Measurements from ENCODE around the gene DOCK9.

DOCK9 gene

DNA sequence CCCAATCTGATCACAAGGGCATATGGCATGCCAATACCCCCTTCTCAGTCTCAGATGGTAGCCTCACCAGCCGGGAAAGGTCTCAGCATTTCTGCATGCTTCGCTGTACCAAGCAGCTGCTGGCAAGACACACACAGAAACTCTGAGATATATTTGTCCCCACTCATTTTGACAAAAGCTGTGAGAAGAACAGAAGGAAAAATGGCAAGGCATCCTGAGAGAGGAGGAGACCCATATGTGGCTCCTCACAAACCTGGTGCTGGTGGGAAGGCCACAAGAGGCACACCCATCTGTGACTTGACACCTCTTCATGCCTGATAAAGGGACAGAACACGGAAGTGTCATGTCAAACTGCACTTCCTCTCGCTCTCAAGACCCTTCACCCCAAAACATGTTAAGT lies 36.7 kb upstream of the DOCK9 start:
- no peak for DNase-seq (ENCODE audit: low read depth)
- no peak overlapping the region for H3K4me3 ChIP-seq (ENCODE audit: low read depth, low read length)
- TF ChIP-seq, protein P1, sequence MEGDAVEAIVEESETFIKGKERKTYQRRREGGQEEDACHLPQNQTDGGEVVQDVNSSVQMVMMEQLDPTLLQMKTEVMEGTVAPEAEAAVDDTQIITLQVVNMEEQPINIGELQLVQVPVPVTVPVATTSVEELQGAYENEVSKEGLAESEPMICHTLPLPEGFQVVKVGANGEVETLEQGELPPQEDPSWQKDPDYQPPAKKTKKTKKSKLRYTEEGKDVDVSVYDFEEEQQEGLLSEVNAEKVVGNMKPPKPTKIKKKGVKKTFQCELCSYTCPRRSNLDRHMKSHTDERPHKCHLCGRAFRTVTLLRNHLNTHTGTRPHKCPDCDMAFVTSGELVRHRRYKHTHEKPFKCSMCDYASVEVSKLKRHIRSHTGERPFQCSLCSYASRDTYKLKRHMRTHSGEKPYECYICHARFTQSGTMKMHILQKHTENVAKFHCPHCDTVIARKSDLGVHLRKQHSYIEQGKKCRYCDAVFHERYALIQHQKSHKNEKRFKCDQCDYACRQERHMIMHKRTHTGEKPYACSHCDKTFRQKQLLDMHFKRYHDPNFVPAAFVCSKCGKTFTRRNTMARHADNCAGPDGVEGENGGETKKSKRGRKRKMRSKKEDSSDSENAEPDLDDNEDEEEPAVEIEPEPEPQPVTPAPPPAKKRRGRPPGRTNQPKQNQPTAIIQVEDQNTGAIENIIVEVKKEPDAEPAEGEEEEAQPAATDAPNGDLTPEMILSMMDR (IDR thresholded peaks at IDR 0.05; ENCODE audit: low read depth, low read length, missing control alignments): no peak

DNA sequence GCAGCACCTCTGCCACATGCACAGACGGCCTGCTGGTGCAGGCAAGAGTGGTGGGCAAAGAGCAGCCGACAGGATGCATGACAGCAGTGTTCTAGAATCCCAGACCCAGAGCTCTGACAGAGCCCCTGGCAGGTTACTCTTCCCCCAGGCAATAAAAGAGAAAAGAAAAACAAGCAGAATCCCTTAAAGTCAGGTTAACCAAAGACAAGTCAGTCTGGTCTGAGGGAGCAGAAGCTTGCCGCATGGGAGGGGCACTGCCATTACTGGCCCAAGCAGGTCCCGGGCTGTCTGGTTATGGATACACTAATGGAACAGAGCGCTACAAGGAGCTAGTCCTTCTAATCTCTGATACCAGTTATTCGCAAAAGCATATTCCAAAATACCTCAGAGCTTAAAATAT lies 36.1 kb upstream of the DOCK9 start:
- DNase-seq (ENCODE audit: low read depth): no peak
- TF ChIP-seq, protein P1 (IDR thresholded peaks at IDR 0.05; ENCODE audit: low read depth, low read length, missing control alignments): no peak
- no peak overlapping the region for H3K4me3 ChIP-seq (ENCODE audit: low read depth, low read length)

DNA sequence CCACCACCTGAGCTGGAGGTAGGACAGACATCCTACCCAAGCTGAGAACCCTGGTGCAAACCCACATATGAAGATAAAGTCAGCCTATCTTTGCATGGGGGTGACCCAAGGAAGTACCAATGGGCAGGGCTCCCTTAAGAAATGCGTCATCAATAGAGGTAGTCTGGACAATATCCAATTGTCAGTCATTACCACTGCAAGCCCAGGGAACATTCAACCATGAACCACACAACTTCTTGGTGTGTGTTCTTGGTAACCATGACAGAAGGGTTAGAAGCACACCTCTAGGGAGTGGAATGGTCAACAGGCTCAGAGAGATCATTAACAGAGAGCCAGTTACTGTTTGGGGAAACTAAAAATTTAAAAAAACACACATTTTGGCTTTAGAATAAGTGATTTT lies 34.7 kb upstream of the DOCK9 start:
- H3K4me3 ChIP-seq (ENCODE audit: low read depth, low read length): no peak overlapping the region
- no peak for DNase-seq (ENCODE audit: low read depth)
- TF ChIP-seq, protein P1 (IDR thresholded peaks at IDR 0.05; ENCODE audit: low read depth, low read length, missing control alignments): no peak

- TF ChIP-seq, protein P1 (IDR thresholded peaks at IDR 0.05; ENCODE audit: low read depth, low read length, missing control alignments): no peak
- H3K4me3 ChIP-seq (ENCODE audit: low read depth, low read length): no peak overlapping the region
- no peak for DNase-seq (ENCODE audit: low read depth)
These were observed 32.2 kb upstream of the DOCK9 start for GRCh38 chr13:99009987-99010551.

GRCh38 chr13:99008577-99008976 lies 30.7 kb upstream of the DOCK9 start:
- TF ChIP-seq, protein P1 (IDR thresholded peaks at IDR 0.05; ENCODE audit: low read depth, low read length, missing control alignments): no peak
- no peak for DNase-seq (ENCODE audit: low read depth)
- no peak overlapping the region for H3K4me3 ChIP-seq (ENCODE audit: low read depth, low read length)

GRCh38 chr13:99007414-99007986 lies 29.6 kb upstream of the DOCK9 start:
- no peak overlapping the region for H3K4me3 ChIP-seq (ENCODE audit: low read depth, low read length)
- no peak for DNase-seq (ENCODE audit: low read depth)
- TF ChIP-seq, protein P1 (IDR thresholded peaks at IDR 0.05; ENCODE audit: low read depth, low read length, missing control alignments): no peak

GRCh38 chr13:99005609-99006008 lies 27.7 kb upstream of the DOCK9 start:
- TF ChIP-seq, protein P1 (IDR thresholded peaks at IDR 0.05; ENCODE audit: low read depth, low read length, missing control alignments): no peak
- H3K4me3 ChIP-seq (ENCODE audit: low read depth, low read length): no peak overlapping the region
- no peak for DNase-seq (ENCODE audit: low read depth)
